Upper lobe of left lung (tissue), 6 donors: ENCODE measurements around the gene LPIN1. TPM values are rescaled to one million over a fixed set of nuclear protein-coding genes. Genes with fewer than 3 reads are reported as not detected.
A peak's percentile ranks its signal among the peaks of the same experiment; 100 is the strongest.
"Not testable (repeated sequence)": the region's sequence is repeated elsewhere in the genome, so short reads cannot be mapped to it uniquely, and the experiment has no call there.

Experiments
- ATAC-seq, 2 donors: fragments of 200-7000 bp; cut with Tn5 transposase; one replicate each; pipeline ENCODE4 v1.9.1; 2022; ENCODE audit warnings: mild to moderate bottlenecking in 2 of 2, moderate library complexity in 2 of 2; ENCODE audit not compliant: low FRiP score in 2 of 2
- DNase-seq, 2 donors: peaks; one replicate each; pipeline ENCODE4 v3.0.0-alpha.2; 2019 to 2020
- H3K27ac ChIP-seq, 4 donors: fragments of 200-600 bp; sonication (generic); one replicate each; pipeline ENCODE4 v1.5.1; 2016 to 2019
- H3K27me3 ChIP-seq, 4 donors: fragments of 200-600 bp; sonication (generic); one replicate each; pipeline ENCODE4 v1.5.1; 2017 to 2019
- H3K36me3 ChIP-seq, 4 donors: fragments of 200-600 bp; sonication (generic); one replicate each; pipeline ENCODE4 v1.5.1; 2016 to 2019
- H3K4me1 ChIP-seq, 4 donors: fragments of 200-600 bp; sonication (generic); one replicate each; pipeline ENCODE4 v1.5.1; 2018 to 2019
- H3K4me3 ChIP-seq, 4 donors: fragments of 200-600 bp; sonication (generic); one replicate each; pipeline ENCODE4 v1.5.1; 2017 to 2019; ENCODE audit warnings: mild to moderate bottlenecking in 2 of 4, moderate library complexity in 1 of 4
- H3K9me3 ChIP-seq, 4 donors: fragments of 200-600 bp; sonication (generic); one replicate each; pipeline ENCODE4 v1.5.1; 2018 to 2019
- CTCF ChIP-seq, 6 experiments: fragments of 450-650 bp in 4 of 6; fragments of 200-600 bp in 2 of 6; sonication (generic) in 2 of 6; IDR thresholded peaks; one replicate each; pipeline ENCODE4 v1.5.1; 2016 to 2019; ENCODE audit warnings: antibody characterized with exemption in 6 of 6
- EP300 ChIP-seq, 4 donors: sonication (generic); formaldehyde crosslinking; IDR thresholded peaks; one replicate each; pipeline ENCODE4 v1.5.1; 2017; ENCODE audit warnings: antibody characterized with exemption in 4 of 4, control low read depth in 2 of 4
- POLR2A ChIP-seq, 4 donors: fragments of 450-650 bp; IDR thresholded peaks; one replicate each; pipeline ENCODE4 v1.5.1; 2016 to 2017; ENCODE audit warnings: antibody characterized with exemption in 4 of 4, mild to moderate bottlenecking in 2 of 4
- POLR2AphosphoS5 ChIP-seq, 2 donors: sonication (generic); formaldehyde crosslinking; IDR thresholded peaks; one replicate each; pipeline ENCODE4 v1.5.1; 2017; ENCODE audit warnings: antibody characterized with exemption in 2 of 2
- WGBS, 2 donors: methylation state at CpG; one replicate each; pipeline ENCODE4 v1.1.5; 2017 to 2018; 5-methylcytosine and 5-hydroxymethylcytosine counted together
- total RNA-seq, 6 donors: library from RNA; depleted of rRNA in 4 of 6; stranded (reverse); fragments of >200 nt in 4 of 6; gene quantifications; one replicate each; pipeline versions ENCODE4 v1.1.0 to v1.2.1, GENCODE V29; 2016 to 2021
- donor health status: DM: no; HTN: no; CAD: no; lungs with moderate emphysema.
- donor health status: DM: no; HTN: yes; CAD: no; lungs with severe emphysema.

The LPIN1 gene
- total RNA-seq, 6 donors from 2014 or later: 45.9 to 87.0 (median 54.2) TPM

GRCh38 chr2:11812466-11813248 is 66.2 kb downstream of the LPIN1 start:
- no peak for DNase-seq
- H3K27ac ChIP-seq: no peak overlapping the region
- peaks cover 12 to 59% (median 37%) of the 10 kb centered on the region in 4 donors for H3K36me3 ChIP-seq
- H3K4me3 ChIP-seq: no peak overlapping the region
- H3K27me3 ChIP-seq: no peaks in the 10 kb centered on the region
- TF ChIP-seq EP300 (IDR thresholded peaks at IDR 0.05) (no peak), POLR2AphosphoS5 (IDR thresholded peaks at IDR 0.05) (no peak), CTCF (IDR thresholded peaks at IDR 0.05) (no peak), POLR2A (IDR thresholded peaks at IDR 0.05) (no peak)
- peak in 1 of 2 donors; percentile 12 for ATAC-seq
- 93 to 96% methylated on average over 25 of the region's 25 CpGs for WGBS, 2 donors
- no peaks in the 10 kb centered on the region for H3K9me3 ChIP-seq
- H3K4me1 ChIP-seq: no peaks in the 10 kb centered on the region

- not testable (repeated sequence) for DNase-seq, ATAC-seq, H3K27ac ChIP-seq, H3K9me3 ChIP-seq, H3K4me3 ChIP-seq, H3K27me3 ChIP-seq, H3K4me1 ChIP-seq
- H3K36me3 ChIP-seq: peaks cover 6 to 55% (median 33%) of the 10 kb centered on the region in 4 donors
- WGBS, 2 donors: 97% methylated on average over 10 of the region's 10 CpGs
Observed at GRCh38 chr2:11813345-11813744, 66.9 kb downstream of the LPIN1 start.

GRCh38 chr2:11813951-11814350 is 67.5 kb downstream of the LPIN1 start:
- H3K36me3 ChIP-seq: peaks cover 6 to 52% (median 31%) of the 10 kb centered on the region in 4 donors
- no peak for DNase-seq
- H3K27me3 ChIP-seq: no peaks in the 10 kb centered on the region
- no peaks in the 10 kb centered on the region for H3K4me1 ChIP-seq
- H3K4me3 ChIP-seq: no peak overlapping the region
- no peaks in the 10 kb centered on the region for H3K9me3 ChIP-seq
- no peak for TF ChIP-seq EP300 (IDR thresholded peaks at IDR 0.05)
- no peak for TF ChIP-seq CTCF (IDR thresholded peaks at IDR 0.05)
- no peak for TF ChIP-seq POLR2A (IDR thresholded peaks at IDR 0.05)
- no peak for TF ChIP-seq POLR2AphosphoS5 (IDR thresholded peaks at IDR 0.05)
- no peak for ATAC-seq
- no peak overlapping the region for H3K27ac ChIP-seq
- WGBS, 2 donors: 94% methylated on average over 7 of the region's 7 CpGs

- H3K27ac ChIP-seq: no peak overlapping the region
- H3K27me3 ChIP-seq: no peaks in the 10 kb centered on the region
- peak in 1 of 2 donors; percentile 51 for DNase-seq
- H3K4me3 ChIP-seq: no peak overlapping the region
- H3K4me1 ChIP-seq: no peaks in the 10 kb centered on the region
- ATAC-seq: no peak
- TF ChIP-seq POLR2AphosphoS5 (IDR thresholded peaks at IDR 0.05) (no peak), POLR2A (IDR thresholded peaks at IDR 0.05) (no peak), EP300 (IDR thresholded peaks at IDR 0.05) (no peak), CTCF (IDR thresholded peaks at IDR 0.05) (no peak)
- H3K36me3 ChIP-seq: peaks cover 6 to 53% (median 33%) of the 10 kb centered on the region in 4 donors
- 93 to 98% methylated on average over 13 of the region's 13 CpGs for WGBS, 2 donors
- no peaks in the 10 kb centered on the region for H3K9me3 ChIP-seq
Observed at GRCh38 chr2:11814979-11815510, 68.6 kb downstream of the LPIN1 start.

GRCh38 chr2:11816935-11817334 is 70.5 kb downstream of the LPIN1 start:
- H3K36me3 ChIP-seq: peaks cover 6 to 65% (median 31%) of the 10 kb centered on the region in 4 donors
- H3K27me3 ChIP-seq, H3K4me3 ChIP-seq, H3K9me3 ChIP-seq, DNase-seq, ATAC-seq, H3K4me1 ChIP-seq, H3K27ac ChIP-seq: not testable (repeated sequence)
- 97 to 100% methylated on average over 3 of the region's 3 CpGs for whole genome bisulfite sequencing, 2 donors
